HG02973 (cell line): Measurements from ENCODE around the gene RABGAP1.

Source experiments
- ATAC-seq: cut with Tn5 transposase; IDR thresholded peaks from one replicate; pipeline ENCODE4 v1.9.1; 2021; ENCODE audit warnings: moderate library complexity; ENCODE audit not compliant: unreplicated experiment

Gene RABGAP1

GRCh38 chr9:123044586-123044985 lies 103.8 kb downstream of the RABGAP1 start:
- no peak for ATAC-seq

- no peak for ATAC-seq
Measured at GRCh38 chr9:123046406-123047195, 105.8 kb downstream of the RABGAP1 start.

DNA sequence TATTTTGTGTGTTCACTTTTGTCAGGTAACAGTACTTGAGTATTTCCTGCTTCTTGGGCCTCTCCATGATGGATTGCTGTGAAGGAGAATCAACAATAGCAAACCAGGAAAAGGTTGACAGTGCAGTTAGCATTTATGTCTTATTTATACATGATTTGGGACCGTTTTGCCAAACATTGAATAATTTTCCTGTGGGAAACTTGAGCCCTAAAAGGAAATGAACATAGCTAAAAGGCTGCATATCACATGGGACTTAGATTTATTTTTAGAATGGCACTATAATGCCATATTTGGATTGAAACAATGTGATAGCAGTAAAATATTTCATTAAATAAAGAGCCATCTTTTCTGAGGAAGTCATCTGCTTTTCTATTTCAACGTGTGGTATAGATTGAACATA lies 107.9 kb downstream of the RABGAP1 start:
- ATAC-seq: no peak

DNA sequence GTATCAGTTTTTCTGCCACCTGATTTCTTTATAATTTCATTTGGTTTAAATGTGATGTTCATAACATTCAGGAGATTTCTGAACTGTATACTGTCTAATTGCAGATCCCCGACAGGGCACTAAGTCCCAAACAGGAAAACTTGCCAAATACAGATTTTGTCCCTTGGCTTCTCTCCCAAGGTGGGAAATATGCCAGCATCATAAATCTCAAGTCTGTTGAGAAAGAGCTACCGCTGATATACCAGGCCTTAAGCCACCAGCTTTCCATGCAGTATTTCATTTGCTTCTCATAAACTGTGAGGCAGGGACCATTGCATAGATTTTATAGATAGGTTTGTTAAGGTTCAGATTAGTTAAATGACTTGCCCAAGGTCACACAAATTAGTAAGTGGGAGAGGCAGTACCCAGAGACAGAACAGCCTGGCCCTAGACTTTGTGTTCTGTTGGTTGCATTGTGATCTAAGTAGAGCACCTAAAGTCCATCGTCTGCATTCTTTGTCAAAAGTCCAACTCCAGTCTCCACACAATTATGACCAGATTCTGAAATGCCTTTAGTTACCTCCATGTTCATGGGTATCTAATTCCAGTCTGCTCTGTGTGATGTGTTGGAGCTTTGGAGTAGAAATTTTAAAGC lies 108.9 kb downstream of the RABGAP1 start:
- no peak for ATAC-seq

DNA sequence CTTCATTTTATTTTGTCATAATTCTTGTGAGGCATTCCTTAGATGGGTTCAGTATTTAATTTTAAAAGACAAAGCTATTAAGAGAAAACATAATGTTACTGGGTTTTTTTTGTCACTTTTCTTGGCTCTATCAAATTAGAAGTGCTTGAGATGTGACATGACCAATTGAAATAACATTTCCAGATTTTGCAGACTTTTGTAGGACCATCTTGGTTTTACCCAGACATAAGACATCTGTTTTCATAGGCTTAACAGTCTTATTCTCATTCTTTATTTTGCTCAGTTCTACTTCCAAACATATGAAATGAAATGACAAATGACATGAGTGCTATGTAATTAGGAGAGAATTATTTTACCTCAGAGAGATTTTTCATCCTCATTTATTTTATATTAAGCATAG lies 112.2 kb downstream of the RABGAP1 start:
- no peak for ATAC-seq

DNA sequence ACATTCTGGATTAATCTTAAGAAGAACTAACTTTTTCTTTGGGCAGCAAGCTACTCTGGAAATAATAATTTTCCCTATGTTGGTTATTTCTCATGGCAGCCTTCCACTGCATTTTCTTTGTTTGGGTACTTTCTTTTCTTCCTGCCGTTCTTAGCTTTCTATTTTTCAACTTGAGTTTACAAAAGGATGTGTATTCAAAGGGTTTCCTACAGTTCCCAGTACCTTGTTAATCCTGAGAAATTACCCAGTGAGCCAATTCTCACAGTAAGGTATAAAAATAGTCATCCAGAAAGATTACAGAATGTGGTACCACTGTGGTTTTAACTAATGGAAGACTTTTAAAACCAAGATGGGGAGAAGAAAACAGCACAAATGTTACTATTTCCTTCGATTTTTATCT lies 112.9 kb downstream of the RABGAP1 start:
- ATAC-seq: no peak

DNA sequence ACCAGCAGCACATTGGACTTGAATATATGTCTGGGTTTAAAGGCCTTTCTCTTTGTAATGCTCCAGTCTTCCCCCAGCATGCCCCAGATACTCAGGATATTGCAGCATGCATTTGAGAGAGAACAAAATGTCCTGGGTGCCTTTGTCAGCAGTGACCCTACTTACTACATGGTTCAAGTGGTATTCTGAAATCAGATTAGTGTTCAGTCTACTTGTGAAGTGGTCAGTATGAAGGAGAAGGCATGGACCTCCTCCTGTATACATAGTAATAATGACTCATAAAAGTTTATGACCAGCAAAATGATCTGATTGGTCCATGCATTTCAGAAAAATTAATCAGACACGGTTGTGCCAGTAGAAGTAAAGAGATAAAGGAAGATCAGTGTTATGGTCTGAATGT lies 118.0 kb downstream of the RABGAP1 start:
- no peak for ATAC-seq

GRCh38 chr9:123059472-123060220 lies 118.8 kb downstream of the RABGAP1 start:
- ATAC-seq: no peak

DNA sequence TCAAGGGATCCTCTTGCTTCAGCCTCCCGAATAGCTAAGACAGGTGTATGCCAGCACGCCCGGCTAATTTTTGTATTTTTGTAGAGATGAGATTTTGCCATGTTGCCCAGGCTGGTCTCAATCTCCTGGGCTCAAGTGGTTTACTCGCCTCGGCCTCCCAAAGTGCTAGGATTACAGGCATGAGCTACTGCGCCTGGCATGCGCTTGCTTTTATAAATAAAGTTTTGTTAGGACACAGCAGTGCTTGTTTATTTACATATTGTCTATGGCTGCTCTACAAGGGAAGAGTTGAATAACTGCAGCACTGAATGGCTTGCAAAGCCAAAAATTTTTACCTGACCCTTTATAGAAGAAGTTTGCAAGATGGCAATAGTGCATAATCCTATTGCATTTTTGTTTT lies 120.4 kb downstream of the RABGAP1 start:
- no peak for ATAC-seq

DNA sequence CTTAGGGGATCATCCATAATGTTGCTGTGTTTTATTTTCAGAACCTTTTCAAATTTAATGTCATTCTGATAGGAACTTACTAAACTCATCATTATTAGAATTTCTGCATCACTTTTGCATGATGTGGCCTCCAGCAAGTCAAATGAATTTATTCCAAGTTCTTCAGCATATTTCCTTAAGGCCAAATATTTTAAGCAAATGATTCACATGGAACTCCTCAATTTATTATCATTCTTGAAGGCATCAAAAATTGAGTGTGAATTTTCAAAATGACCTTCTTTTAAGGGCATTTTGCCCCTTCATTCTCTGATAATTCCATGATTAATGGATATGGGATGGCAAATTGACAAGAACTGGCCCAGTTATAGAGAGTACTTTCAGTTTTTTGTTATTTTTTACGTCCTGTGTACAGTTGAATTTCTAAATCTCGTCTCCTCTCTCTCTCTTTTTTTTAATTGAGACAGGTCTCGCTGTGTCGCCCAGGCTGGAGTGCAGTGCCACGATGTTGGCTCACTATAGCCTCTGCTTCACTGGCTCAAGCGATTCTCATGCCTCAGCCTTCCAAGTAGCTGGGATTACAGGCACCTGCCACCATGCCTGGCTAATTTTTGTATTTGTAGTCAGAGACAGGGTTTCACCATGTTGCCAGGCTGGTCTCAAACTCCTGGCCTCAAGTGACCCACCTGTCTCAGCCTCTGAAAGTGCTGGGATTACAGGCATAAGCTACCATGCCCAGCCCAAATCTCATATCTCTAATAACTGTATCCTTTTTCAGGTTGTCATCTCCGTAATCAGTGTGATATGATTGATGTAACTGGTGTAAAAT lies 121.7 kb downstream of the RABGAP1 start:
- no peak for ATAC-seq

GRCh38 chr9:123063177-123063598 lies 122.4 kb downstream of the RABGAP1 start:
- no peak for ATAC-seq

GRCh38 chr9:123063896-123064295 lies 123.1 kb downstream of the RABGAP1 start:
- no peak for ATAC-seq

DNA sequence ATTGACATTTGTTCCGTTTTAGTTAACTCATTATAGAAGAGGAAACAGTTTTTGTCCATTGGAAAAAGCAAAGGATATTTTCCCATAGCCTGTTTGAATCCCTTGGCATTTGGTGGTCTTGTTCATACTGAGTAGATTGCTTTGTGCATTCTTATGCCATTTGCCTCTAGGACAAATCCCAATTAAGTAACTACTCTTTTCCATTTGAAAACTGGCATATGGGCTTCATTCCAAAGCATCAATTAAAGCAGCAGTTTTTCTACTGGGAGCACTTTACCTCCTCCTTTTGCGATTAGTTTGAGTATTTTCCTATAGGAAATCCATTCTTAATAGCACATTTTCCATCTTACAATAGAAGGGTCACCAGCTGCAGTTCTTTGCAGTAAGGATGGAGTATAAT lies 123.9 kb downstream of the RABGAP1 start:
- ATAC-seq: no peak

DNA sequence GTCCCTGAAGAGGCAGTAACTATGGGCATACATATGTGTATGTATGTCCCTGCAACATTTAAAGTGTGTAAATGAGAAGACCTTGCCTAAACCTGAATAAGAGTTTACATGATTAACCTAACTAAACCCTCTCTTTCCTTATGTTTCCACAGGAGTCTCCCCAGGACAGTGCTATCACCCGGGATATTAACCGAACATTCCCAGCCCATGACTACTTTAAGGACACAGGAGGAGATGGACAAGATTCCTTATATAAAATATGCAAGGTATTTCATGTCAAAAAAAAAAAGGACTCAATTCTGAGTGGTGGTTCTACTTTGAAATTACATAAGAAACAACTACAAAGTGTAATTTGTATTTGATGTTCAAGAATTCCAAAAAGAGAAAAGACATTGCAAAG lies 124.4 kb downstream of the RABGAP1 start:
- ATAC-seq: no peak

GRCh38 chr9:123067136-123067535 lies 126.3 kb downstream of the RABGAP1 start:
- no peak for ATAC-seq

- no peak for ATAC-seq
Measured at GRCh38 chr9:123069010-123069481, 128.2 kb downstream of the RABGAP1 start.

- no peak for ATAC-seq
Measured at GRCh38 chr9:123070198-123070597, 129.4 kb downstream of the RABGAP1 start.

GRCh38 chr9:123072407-123072995 lies 131.7 kb downstream of the RABGAP1 start:
- no peak for ATAC-seq

- ATAC-seq: no peak
Measured at GRCh38 chr9:123073441-123073840, 132.6 kb downstream of the RABGAP1 start.

DNA sequence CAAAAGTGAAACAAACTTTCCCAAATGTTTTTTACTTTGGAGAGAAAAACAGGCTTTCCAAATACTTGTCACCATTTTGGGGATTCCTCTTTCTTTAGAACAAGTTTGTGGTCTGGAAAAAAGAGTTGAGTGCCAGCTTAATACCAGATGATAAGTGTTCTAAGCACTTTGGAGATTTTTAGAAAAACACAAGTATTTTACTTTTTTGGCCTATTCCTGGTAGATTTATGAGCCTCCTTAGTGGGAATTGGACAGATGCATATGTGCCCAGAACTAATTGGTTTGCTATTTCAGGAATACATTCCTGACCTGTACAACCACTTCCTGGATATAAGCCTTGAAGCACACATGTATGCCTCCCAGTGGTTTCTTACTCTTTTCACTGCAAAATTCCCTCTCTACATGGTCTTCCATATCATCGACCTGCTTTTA lies 133.2 kb downstream of the RABGAP1 start:
- ATAC-seq: no peak
